Head of caudate nucleus (tissue), 42 donors: Measurements from ENCODE around the gene PHYH.
"Not testable (repeated sequence)": the region's sequence is repeated elsewhere in the genome, so short reads cannot be mapped to it uniquely, and the experiment has no call there.

Experiments used
- DNase-seq, 42 donors: peaks; one replicate each; pipeline versions ENCODE4 v3.0.0 to v3.0.0-alpha.2; 2020 to 2021; ENCODE audit warnings: mixed read lengths in 7 of 42
- intact Hi-C: fragments of 100-400 bp; cut with DNase I; formaldehyde crosslinking; loops from one replicate; pipeline ENCODE4 v1.15.0; 2022

Gene PHYH

GRCh38 chr10:13238271-13239077, 61.4 kb downstream of the PHYH start:
- no peak for DNase-seq
- intact Hi-C loops = no loop called here

GRCh38 chr10:13236638-13237037, 63.2 kb downstream of the PHYH start:
- intact Hi-C loops = no loop called here
- DNase-seq = peak in 1 of 42 donors; percentile 4

- DNase-seq = peak in 1 of 42 donors; percentile 24
- intact Hi-C loops = not testable (repeated sequence)
Observed at GRCh38 chr10:13234736-13235135, 65.1 kb downstream of the PHYH start.

GRCh38 chr10:13234172-13234571, 65.7 kb downstream of the PHYH start, which contains the start of gene UCMA:
UCMA (minus strand) TSS chr10:13234374; CDS start chr10:13234258, 116 bp downstream.
- DNase-seq = peak in 2 of 42 donors; percentile 12 to 16
- intact Hi-C loops = no loop called here

- intact Hi-C loops = no loop called here
- DNase-seq = peak in 1 of 42 donors; percentile 15
Observed at GRCh38 chr10:13233358-13233757, 66.5 kb downstream of the PHYH start.

GRCh38 chr10:13231808-13232207, 68.1 kb downstream of the PHYH start:
- intact Hi-C loops = no loop called here
- peak in 1 of 42 donors; percentile 17 for DNase-seq

GRCh38 chr10:13231190-13231589, 68.7 kb downstream of the PHYH start:
- intact Hi-C loops = no loop called here
- DNase-seq = peak in 3 of 42 donors; percentile 6 to 16 (median 15)
